Eye (tissue), 1 donor: Measurements from ENCODE around the gene SYNJ2.

Experiments
- DNase-seq: peaks from one replicate; pipeline ENCODE4 v3.0.0-alpha.2; 2015

The SYNJ2 gene

GRCh38 chr6:157980288-157981131 is 1.2 kb upstream of the SYNJ2 start:
- peak; percentile 21 for DNase-seq

GRCh38 chr6:157981132-157981394 is 600 bp upstream of the SYNJ2 start:
- DNase-seq: no peak

GRCh38 chr6:157982102-157982562 is 469 bp downstream of the SYNJ2 start:
- peak; percentile 65 for DNase-seq

GRCh38 chr6:157982563-157983405 is 1.1 kb downstream of the SYNJ2 start:
- DNase-seq: peak; percentile 25

- no peak for DNase-seq
Measured at GRCh38 chr6:157983406-157984119, 1.9 kb downstream of the SYNJ2 start.

GRCh38 chr6:157984128-157984527 is 2.5 kb downstream of the SYNJ2 start:
- DNase-seq: no peak

- DNase-seq: no peak
Measured at GRCh38 chr6:157984686-157985225, 3.1 kb downstream of the SYNJ2 start.

GRCh38 chr6:157985378-157986155 is 3.9 kb downstream of the SYNJ2 start:
- no peak for DNase-seq

- no peak for DNase-seq
Measured at GRCh38 chr6:157987788-157988699, 6.4 kb downstream of the SYNJ2 start.

- no peak for DNase-seq
Measured at GRCh38 chr6:157988700-157989063, 7.0 kb downstream of the SYNJ2 start.

- no peak for DNase-seq
Measured at GRCh38 chr6:157989541-157990289, 8.1 kb downstream of the SYNJ2 start.

GRCh38 chr6:157990321-157991066 is 8.8 kb downstream of the SYNJ2 start:
- no peak for DNase-seq

GRCh38 chr6:157991067-157991432 is 9.4 kb downstream of the SYNJ2 start:
- DNase-seq: no peak

GRCh38 chr6:157993076-157993475 is 11.4 kb downstream of the SYNJ2 start:
- DNase-seq: no peak

GRCh38 chr6:157994125-157994795 is 12.6 kb downstream of the SYNJ2 start:
- no peak for DNase-seq

- no peak for DNase-seq
Measured at GRCh38 chr6:157995458-157995857, 13.8 kb downstream of the SYNJ2 start.

- no peak for DNase-seq
Measured at GRCh38 chr6:157996201-157996712, 14.6 kb downstream of the SYNJ2 start.

- no peak for DNase-seq
Measured at GRCh38 chr6:157996918-157997702, 15.4 kb downstream of the SYNJ2 start.
